HepG2 (cell line): ENCODE measurements around the gene ZC3H18. TPM values are rescaled to one million over a fixed set of nuclear protein-coding genes. Genes with fewer than 3 reads are reported as not detected.

Source experiments
- BRCA1 ChIP-seq: sonication (generic); formaldehyde crosslinking; IDR thresholded peaks from 2 replicates; pipeline ENCODE4 v1.4.0; 2020; ENCODE audit warnings: missing genetic modification reagents
- HOXA3 ChIP-seq: sonication (generic); formaldehyde crosslinking; IDR thresholded peaks from 2 replicates; pipeline ENCODE4 v1.5.0; 2020; ENCODE audit warnings: missing genetic modification reagents
- MED8 ChIP-seq: sonication (generic); formaldehyde crosslinking; IDR thresholded peaks from 2 replicates; pipeline ENCODE4 v1.8.1; 2023; ENCODE audit warnings: mild to moderate bottlenecking, missing genetic modification reagents; ENCODE audit not compliant: insufficient replicate concordance
- NFE2 ChIP-seq: sonication (generic); formaldehyde crosslinking; IDR thresholded peaks from 2 replicates; pipeline ENCODE4 v1.4.0; 2020; ENCODE audit warnings: missing genetic modification reagents
- NR0B2 ChIP-seq: sonication (generic); formaldehyde crosslinking; IDR thresholded peaks from 2 replicates; pipeline ENCODE4 v1.4.0; 2020; ENCODE audit warnings: mild to moderate bottlenecking, missing genetic modification reagents
- RBM22 ChIP-seq: fragments of 200-400 bp; formaldehyde crosslinking; optimal IDR thresholded peaks from 2 replicates; pipeline ENCODE3; 2017; ENCODE audit warnings: mild to moderate bottlenecking, low read length, moderate library complexity
- SIN3A ChIP-seq: IDR thresholded peaks from 2 replicates; pipeline ENCODE4 v1.6.1; 2011; ENCODE audit warnings: low read depth, mild to moderate bottlenecking, control low read depth, low read length, borderline replicate concordance
- SMAD1 ChIP-seq: sonication (generic); formaldehyde crosslinking; IDR thresholded peaks from 2 replicates; pipeline ENCODE4 v1.4.0; 2020; ENCODE audit warnings: missing genetic modification reagents, low read depth, mild to moderate bottlenecking, borderline replicate concordance
- SNAI1 ChIP-seq: sonication (generic); formaldehyde crosslinking; IDR thresholded peaks from 2 replicates; pipeline ENCODE4 v1.5.0; 2020; ENCODE audit warnings: mild to moderate bottlenecking, missing genetic modification reagents, borderline replicate concordance
- SPEN ChIP-seq: sonication (generic); formaldehyde crosslinking; IDR thresholded peaks from 2 replicates; pipeline ENCODE4 v1.5.1; 2020; ENCODE audit warnings: low read depth, mild to moderate bottlenecking, missing genetic modification reagents
- SSRP1 ChIP-seq: IDR thresholded peaks from 2 replicates; pipeline ENCODE4 v1.6.1; 2016; ENCODE audit warnings: control low read depth
- TCF12 ChIP-seq, 2 experiments: fragments of 450-650 bp in 1 of 2; sonication (generic) in 1 of 2; formaldehyde crosslinking in 1 of 2; IDR thresholded peaks; 2 replicates each; pipeline versions ENCODE4 v1.6.1 to v1.8.0; 2017 to 2022; ENCODE audit warnings: antibody characterized with exemption in 1 of 2, mild to moderate bottlenecking in 1 of 2, missing genetic modification reagents in 1 of 2, moderate library complexity in 1 of 2
- TERF1 ChIP-seq: sonication (generic); formaldehyde crosslinking; IDR thresholded peaks from 2 replicates; pipeline ENCODE4 v1.8.0; 2022; ENCODE audit warnings: mild to moderate bottlenecking, missing genetic modification reagents, moderate library complexity
- THAP11 ChIP-seq: IDR thresholded peaks from 2 replicates; pipeline ENCODE4 v1.6.1; 2016; ENCODE audit warnings: missing biosample characterization, missing genetic modification reagents
- ZBTB3 ChIP-seq: sonication (generic); formaldehyde crosslinking; IDR thresholded peaks from 2 replicates; pipeline ENCODE4 v1.4.0; 2020; ENCODE audit warnings: low read depth, mild to moderate bottlenecking, moderate library complexity, missing genetic modification reagents, borderline replicate concordance
- ZBTB33 ChIP-seq: sonication (generic); formaldehyde crosslinking; IDR thresholded peaks from 2 replicates; pipeline ENCODE4 v1.4.0; 2020; ENCODE audit warnings: missing genetic modification reagents
- ZFX ChIP-seq: sonication (generic); formaldehyde crosslinking; IDR thresholded peaks from 2 replicates; pipeline ENCODE4 v1.4.0; 2020; ENCODE audit warnings: mild to moderate bottlenecking, low read depth, missing genetic modification reagents, moderate library complexity
- ZNF180 ChIP-seq: sonication (generic); formaldehyde crosslinking; IDR thresholded peaks from 2 replicates; pipeline ENCODE4 v1.4.0; 2020; ENCODE audit warnings: low read depth, missing genetic modification reagents, borderline replicate concordance
- ZNF20 ChIP-seq: sonication (generic); formaldehyde crosslinking; IDR thresholded peaks from 2 replicates; pipeline ENCODE4 v1.4.0; 2020; ENCODE audit warnings: mild to moderate bottlenecking, moderate library complexity, missing genetic modification reagents
- ZNF253 ChIP-seq: sonication (generic); formaldehyde crosslinking; IDR thresholded peaks from 2 replicates; pipeline ENCODE4 v1.8.0; 2022; ENCODE audit warnings: mild to moderate bottlenecking, missing genetic modification reagents, borderline replicate concordance
- ZNF292 ChIP-seq: sonication (generic); formaldehyde crosslinking; IDR thresholded peaks from 2 replicates; pipeline ENCODE4 v1.8.1; 2022; ENCODE audit warnings: mild to moderate bottlenecking, low read depth, missing genetic modification reagents, borderline replicate concordance
- ZNF574 ChIP-seq: sonication (generic); formaldehyde crosslinking; IDR thresholded peaks from 2 replicates; pipeline ENCODE4 v1.4.0; 2020; ENCODE audit warnings: missing genetic modification reagents
- ZSCAN31 ChIP-seq: sonication (generic); formaldehyde crosslinking; IDR thresholded peaks from 2 replicates; pipeline ENCODE4 v1.5.0; 2020; ENCODE audit warnings: low read depth, mild to moderate bottlenecking, missing genetic modification reagents
- polyA plus RNA-seq, 8 experiments: library from polyadenylated mRNA; depleted of rRNA in 3 of 8; stranded (reverse) in 7 of 8; unstranded in 1 of 8; fragments of >200 nt; fragmentation: Illumina TruSeq in 4 of 8; extraction: Trizol in 4 of 8; gene quantifications; 2 replicates each; pipeline versions ENCODE4 v1.2.1 to v1.2.3, GENCODE V29; 2011 to 2016; ENCODE audit warnings: low read depth in 4 of 8, missing spikeins in 1 of 8, mixed read lengths in 1 of 8; ENCODE audit not compliant: insufficient read depth in 1 of 8
- total RNA-seq, 5 experiments: library from RNA; depleted of rRNA; stranded (reverse); fragments of >200 nt; fragmentation: Illumina TruSeq; extraction: Trizol; gene quantifications; 2 replicates each; pipeline ENCODE4 v1.2.3, GENCODE V29; 2016; ENCODE audit warnings: low read depth in 1 of 5

Gene ZC3H18
- total and polyA plus RNA-seq, 2 of the 13 experiments (the other 11 are each of a cell fraction or from before 2014, with no cell fraction given) = 11.2 to 27.4 TPM

- TF ChIP-seq ZNF180 (0 out of 2 replicates have a peak, but pooled peaks have one; percentile 49), BRCA1 (CRISPR knock-in tag) (0 out of 2 replicates have a peak, but pooled peaks have one; percentile 56), ZNF292 (CRISPR knock-in tag) (no peak; the same call in 1 of the 2 replicates), HOXA3 (CRISPR knock-in tag) (peak; percentile 84), ZBTB33 (CRISPR knock-in tag) (peak; percentile 82), SMAD1 (0 out of 2 replicates have a peak, but pooled peaks have one; percentile 40), SSRP1 (CRISPR knock-in tag) (no peak), SNAI1 (no peak), TCF12 (IDR thresholded peaks at IDR 0.05) (no peak), TCF12 (CRISPR knock-in tag; IDR thresholded peaks at IDR 0.05) (no peak), ZSCAN31 (CRISPR knock-in tag) (peak; percentile 38; the same call in 1 of the 2 replicates), ZNF253 (CRISPR knock-in tag) (no peak; the same call in 1 of the 2 replicates), ZFX (CRISPR knock-in tag) (peak; percentile 88), TERF1 (CRISPR knock-in tag) (no peak), ZBTB3 (CRISPR knock-in tag) (no peak), THAP11 (peak; percentile 57), MED8 (CRISPR knock-in tag) (no peak), NFE2 (CRISPR knock-in tag) (no peak), NR0B2 (peak; percentile 75), SPEN (peak; percentile 54), ZNF20 (CRISPR knock-in tag) (no peak), RBM22 (no peak), SIN3A (peak; percentile 20; the same call in 1 of the 2 replicates), ZNF574 (CRISPR knock-in tag) (peak; percentile 76)
Measured at GRCh38 chr16:88618182-88618955, 48.2 kb downstream of the ZC3H18 start (continued).
